H1 (cell line): ENCODE results near the gene KRTAP1-5. TPM values are rescaled to one million over a fixed set of nuclear protein-coding genes. Genes with fewer than 3 reads are reported as not detected.

Experiments used
- CTCF ChIA-PET: fragments of 300-600 bp; sonication (Branson Sonifier 250); formaldehyde crosslinking; loops from one replicate; lab custom pipeline; 2021; ENCODE audit not compliant: partially characterized antibody; lab: Charles Lee
- POLR2A ChIA-PET: fragments of 300-600 bp; sonication (Branson Sonifier 250); formaldehyde crosslinking; loops from one replicate; lab custom pipeline; 2021; ENCODE audit warnings: inconsistent platforms; ENCODE audit not compliant: partially characterized antibody; lab: Charles Lee
- DNase-seq, 2 experiments: peaks; one replicate each; pipeline versions ENCODE4 v3.0.0 to v3.0.0-alpha.2; 2010 to 2022; ENCODE audit warnings: low spot score in 2 of 2, low read depth in 1 of 2, mixed read lengths in 1 of 2
- FAIRE-seq: peaks from 2 replicates; lab custom pipeline; 2011; peaks lifted over from hg19 to GRCh38; lab: Jason Lieb, UNC
- H2AFZ ChIP-seq: 2 replicates; pipeline ENCODE4 v1.8.1; 2012; ENCODE audit warnings: low read length, inconsistent platforms
- H2AK5ac ChIP-seq: 2 replicates; pipeline ENCODE4 v1.6.1; 2013; ENCODE audit warnings: low read depth, low read length
- H2BK120ac ChIP-seq: replicated peaks from 2 replicates; pipeline ENCODE3; 2013; ENCODE audit warnings: low read depth, low read length, inconsistent platforms
- H2BK12ac ChIP-seq: 2 replicates; pipeline ENCODE4 v1.6.1; 2013; ENCODE audit warnings: low read depth, low read length
- H2BK15ac ChIP-seq: 2 replicates; pipeline ENCODE4 v1.6.1; 2013; ENCODE audit warnings: low read length
- H2BK20ac ChIP-seq: 2 replicates; pipeline ENCODE4 v1.6.1; 2013; ENCODE audit warnings: low read length
- H2BK5ac ChIP-seq: 2 replicates; pipeline ENCODE4 v1.6.1; 2013; ENCODE audit warnings: low read depth, low read length
- H3K14ac ChIP-seq: 2 replicates; pipeline ENCODE4 v1.6.1; 2013; ENCODE audit warnings: inconsistent platforms; ENCODE audit not compliant: insufficient read length
- H3K18ac ChIP-seq: 2 replicates; pipeline ENCODE4 v1.6.1; 2013; ENCODE audit warnings: low read length; ENCODE audit errors: extremely low read depth
- H3K23ac ChIP-seq: 2 replicates; pipeline ENCODE4 v1.6.1; 2013; ENCODE audit warnings: inconsistent platforms; ENCODE audit not compliant: insufficient read length
- H3K23me2 ChIP-seq: 2 replicates; pipeline ENCODE4 v1.6.1; 2013; ENCODE audit warnings: low read depth, low read length
- H3K27ac ChIP-seq: 2 replicates; pipeline ENCODE4 v1.6.1; 2011; ENCODE audit warnings: low read depth, low read length, inconsistent platforms
- H3K27me3 ChIP-seq, 4 experiments: replicated peaks in 1 of 4; 1 replicate in 1 of 4; 2 replicates in 3 of 4; pipeline versions ENCODE4 v1.6.1 to v1.8.1; 2011 to 2013; ENCODE audit warnings: low read length in 3 of 4, mild to moderate bottlenecking in 3 of 4, inconsistent platforms in 2 of 4, mixed read lengths in 2 of 4, moderate library complexity in 1 of 4; ENCODE audit not compliant: control insufficient read depth in 3 of 4, insufficient read depth in 3 of 4; ENCODE audit errors: extremely low read depth in 1 of 4
- H3K36me3 ChIP-seq, 4 experiments: 2 replicates each; pipeline versions ENCODE4 v1.6.1 to v1.8.1; 2011 to 2013; ENCODE audit warnings: mild to moderate bottlenecking in 4 of 4, low read length in 3 of 4, moderate library complexity in 2 of 4, control low read depth in 1 of 4, inconsistent platforms in 1 of 4; ENCODE audit not compliant: insufficient read depth in 4 of 4, control insufficient read depth in 2 of 4
- H3K4ac ChIP-seq: replicated peaks from 2 replicates; pipeline ENCODE3; 2013; ENCODE audit warnings: low read length, low read depth, mixed read lengths, inconsistent platforms; ENCODE audit not compliant: insufficient read length
- H3K4me1 ChIP-seq, 4 experiments: replicated peaks in 1 of 4; 1 replicate in 1 of 4; 2 replicates in 3 of 4; pipeline versions ENCODE4 v1.6.1 to v1.8.1; 2011 to 2013; ENCODE audit warnings: low read length in 3 of 4, inconsistent platforms in 2 of 4, mixed read lengths in 1 of 4; ENCODE audit not compliant: insufficient read depth in 4 of 4, control insufficient read depth in 3 of 4
- H3K4me2 ChIP-seq, 2 experiments: 2 replicates each; pipeline versions ENCODE4 v1.6.1 to v1.8.1; 2011 to 2013; ENCODE audit warnings: low read depth in 2 of 2, low read length in 2 of 2, control low read depth in 1 of 2, inconsistent platforms in 1 of 2, mild to moderate bottlenecking in 1 of 2; ENCODE audit not compliant: insufficient read depth in 1 of 2
- H3K4me3 ChIP-seq, 4 experiments: fragments of 200-600, 300-600 bp in 1 of 4; sonication (generic), shearing (Covaris generic), sonication (Bioruptor Twin) in 1 of 4; 2 replicates each; pipeline versions ENCODE4 v1.5.1 to v1.8.1; 2011 to 2016; ENCODE audit warnings: low read length in 4 of 4, low read depth in 3 of 4, control low read depth in 2 of 4, inconsistent platforms in 2 of 4, mild to moderate bottlenecking in 2 of 4, mixed read lengths in 1 of 4, moderate library complexity in 1 of 4; ENCODE audit not compliant: insufficient read depth in 2 of 4; ENCODE audit errors: extremely low read depth in 1 of 4
- H3K56ac ChIP-seq: replicated peaks from 2 replicates; pipeline ENCODE3; 2013; ENCODE audit warnings: low read depth, mild to moderate bottlenecking, mixed read lengths, low read length, inconsistent platforms; ENCODE audit not compliant: insufficient read length
- H3K79me1 ChIP-seq: 2 replicates; pipeline ENCODE4 v1.6.1; 2013; ENCODE audit warnings: low read depth, low read length, control low read depth
- H3K79me2 ChIP-seq, 2 experiments: 2 replicates each; pipeline versions ENCODE4 v1.6.1 to v1.8.1; 2012 to 2013; ENCODE audit warnings: low read length in 2 of 2, mild to moderate bottlenecking in 2 of 2, inconsistent platforms in 1 of 2; ENCODE audit not compliant: insufficient read depth in 2 of 2, control insufficient read depth in 1 of 2
- H3K9ac ChIP-seq, 4 experiments: replicated peaks in 1 of 4; 1 replicate in 1 of 4; 2 replicates in 3 of 4; pipeline versions ENCODE4 v1.6.1 to v1.8.1; 2011 to 2013; ENCODE audit warnings: low read depth in 3 of 4, low read length in 3 of 4, control low read depth in 2 of 4, mild to moderate bottlenecking in 2 of 4, moderate library complexity in 2 of 4, inconsistent platforms in 1 of 4; ENCODE audit errors: extremely low read depth in 1 of 4
- H3K9me3 ChIP-seq, 2 experiments: 2 replicates each; pipeline versions ENCODE4 v1.6.1 to v1.8.1; 2012 to 2013; ENCODE audit warnings: mild to moderate bottlenecking in 2 of 2, moderate library complexity in 2 of 2, control low read depth in 1 of 2, inconsistent platforms in 1 of 2, low read depth in 1 of 2, low read length in 1 of 2, mixed read lengths in 1 of 2; ENCODE audit not compliant: insufficient read depth in 2 of 2
- H4K20me1 ChIP-seq, 2 experiments: replicated peaks in 1 of 2; 2 replicates each; pipeline versions ENCODE3 to v1.8.1; 2011 to 2013; ENCODE audit warnings: inconsistent platforms in 2 of 2, low read length in 2 of 2, mild to moderate bottlenecking in 1 of 2; ENCODE audit not compliant: insufficient read depth in 2 of 2, control insufficient read depth in 1 of 2
- H4K5ac ChIP-seq: 2 replicates; pipeline ENCODE4 v1.6.1; 2013; ENCODE audit warnings: low read length, low read depth, mixed read lengths, inconsistent platforms; ENCODE audit not compliant: insufficient read length
- H4K8ac ChIP-seq: 2 replicates; pipeline ENCODE4 v1.8.0; 2013; ENCODE audit warnings: mild to moderate bottlenecking, moderate library complexity, low read length, inconsistent platforms; ENCODE audit not compliant: insufficient read depth; ENCODE audit errors: extremely low read depth
- H4K91ac ChIP-seq: replicated peaks from 2 replicates; pipeline ENCODE3; 2013; ENCODE audit warnings: low read length, mixed read lengths, inconsistent platforms; ENCODE audit not compliant: insufficient read length
- KDM4A ChIP-seq: IDR thresholded peaks from one replicate; pipeline ENCODE4 v1.7.1; 2012; ENCODE audit warnings: low read depth, mild to moderate bottlenecking, moderate library complexity, low read length, inconsistent platforms; ENCODE audit not compliant: severe bottlenecking
- NRF1 ChIP-seq: IDR thresholded peaks from 2 replicates; pipeline ENCODE4 v1.6.1; 2011; ENCODE audit warnings: mild to moderate bottlenecking, low read depth, low read length, improper control_type of control experiment
- TAF7 ChIP-seq: optimal IDR thresholded peaks from 2 replicates; pipeline ENCODE3; 2011; ENCODE audit warnings: low read depth, mild to moderate bottlenecking, inconsistent platforms, low read length, moderate library complexity, borderline replicate concordance
- TEAD4 ChIP-seq: IDR thresholded peaks from 2 replicates; pipeline ENCODE4 v1.6.1; 2012; ENCODE audit warnings: low read depth, low read length, inconsistent platforms, mixed read lengths
- polyA plus RNA-seq, 7 experiments: library from polyadenylated mRNA; depleted of rRNA in 3 of 7; stranded (reverse) in 5 of 7; unstranded in 2 of 7; fragments of >200 nt in 5 of 7; fragments of 200-250 nt in 2 of 7; gene quantifications; 1 replicate in 5 of 7; 2 replicates in 1 of 7; 4 replicates in 1 of 7; pipeline versions ENCODE4 v1.2.1 to v1.2.3, GENCODE V29; 2011 to 2013; ENCODE audit warnings: missing spikeins in 2 of 7, mixed read lengths in 2 of 7
- total RNA-seq: library from RNA; stranded (reverse); fragmentation: NEBNext Ultra II Directional; extraction: Animal tissue kit (Norgen Biotek cat#: 25700); gene quantifications from 2 replicates; pipeline ENCODE4 v1.2.1, GENCODE V29; 2021

The KRTAP1-5 gene
- total and polyA plus RNA-seq, 2 of the 8 experiments (the other 6 are each of a cell fraction or from before 2014, with no cell fraction given) = not detected

DNA sequence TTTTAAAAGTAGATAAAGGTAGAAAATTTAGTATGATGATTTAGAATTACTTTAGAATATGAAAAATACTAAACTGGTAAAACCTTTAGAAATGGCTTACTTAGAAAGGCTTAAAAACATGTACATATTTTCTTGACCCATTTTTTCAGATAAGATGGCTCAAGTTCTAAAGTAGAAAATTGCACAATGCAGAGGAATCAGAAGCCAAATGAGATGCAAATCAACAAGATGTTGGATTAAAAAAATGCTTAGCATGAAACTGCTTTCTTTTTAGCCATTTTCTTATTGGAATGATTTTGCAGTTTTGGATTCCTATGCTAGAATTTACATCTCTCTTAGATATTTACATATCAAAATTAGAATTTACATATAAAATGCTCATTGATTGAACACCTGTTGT, 16.6 kb downstream of the KRTAP1-5 start:
- DNase-seq (no peak), FAIRE-seq (no peak)
- H3K27me3 ChIP-seq = no peaks in the 10 kb centered on the region
- H4K5ac ChIP-seq = no peak overlapping the region
- no peak overlapping the region for H4K8ac ChIP-seq
- H2BK12ac ChIP-seq = no peak overlapping the region
- H3K36me3 ChIP-seq = no peaks in the 10 kb centered on the region
- H2AK5ac ChIP-seq = no peak overlapping the region
- no peak overlapping the region for H3K4ac ChIP-seq
- H2AFZ ChIP-seq = no peak overlapping the region
- H4K91ac ChIP-seq = no peak overlapping the region
- no peak overlapping the region for H3K4me3 ChIP-seq
- H2BK5ac ChIP-seq = no peak overlapping the region
- no peaks in the 10 kb centered on the region for H4K20me1 ChIP-seq
- no peak overlapping the region for H3K56ac ChIP-seq
- POLR2A ChIA-PET = no interaction called here
- H3K9me3 ChIP-seq = no peaks in the 10 kb centered on the region
- H3K18ac ChIP-seq = no peak overlapping the region
- H3K23ac ChIP-seq = no peak overlapping the region
- H2BK20ac ChIP-seq = no peak overlapping the region
- H3K27ac ChIP-seq = no peak overlapping the region
- H3K9ac ChIP-seq = no peak overlapping the region
- CTCF ChIA-PET = no interaction called here
- peaks cover 0 to 10% (median 6%) of the 10 kb centered on the region in 4 experiments; a peak in 6 of 7 replicates for H3K4me1 ChIP-seq
- no peaks in the 10 kb centered on the region for H3K79me1 ChIP-seq
- no peaks in the 10 kb centered on the region for H3K79me2 ChIP-seq
- H3K14ac ChIP-seq = no peak overlapping the region
- H3K23me2 ChIP-seq = no peaks in the 10 kb centered on the region
- H3K4me2 ChIP-seq = no peak overlapping the region
- no peak for TF ChIP-seq TEAD4
- no peak for TF ChIP-seq TAF7
- no peak for TF ChIP-seq KDM4A
- TF ChIP-seq NRF1 = no peak
- H2BK120ac ChIP-seq = no peak overlapping the region
- no peak overlapping the region for H2BK15ac ChIP-seq
